K562 (cell line): ENCODE results near the gene CACNA1C. TPM values are rescaled to one million over a fixed set of nuclear protein-coding genes. Genes with fewer than 3 reads are reported as not detected.

ENCODE experiments used
- ATAC-seq: fragments of 200-7000 bp; cut with Tn5 transposase; 3 replicates; pipeline ENCODE4 v1.9.1; 2020; ENCODE audit warnings: moderate library complexity
- BruUV-seq: library from RNA; stranded (reverse); fragments of 400-500 nt; replicated peaks from 2 replicates; lab custom pipeline; 2021; lab: Mats Ljungman, UMichigan
- CTCF ChIA-PET: fragments of 300-600 bp; formaldehyde crosslinking; extraction: SDS; loops from one replicate; lab custom pipeline; 2021; ENCODE audit warnings: low intra/inter-chr PET ratio; lab: Yijun Ruan, JAX
- POLR2A ChIA-PET: fragments of 300-600, 350-650 bp; sonication (Branson Sonifier 250); formaldehyde crosslinking; extraction: SDS; loops from one replicate; lab custom pipeline; 2021; ENCODE audit warnings: antibody characterized with exemption, inconsistent platforms; lab: Yijun Ruan, JAX
- DNase-seq, 4 experiments: peaks; one replicate each; pipeline versions ENCODE4 v3.0.0 to v3.0.0-alpha.2; 2011 to 2018; ENCODE audit warnings: low spot score in 3 of 4, mixed read lengths in 3 of 4; ENCODE audit errors: extremely low read depth in 1 of 4
- FAIRE-seq: peaks from 2 replicates; lab custom pipeline; 2011; peaks lifted over from hg19 to GRCh38; lab: Jason Lieb, UNC
- H2AFZ ChIP-seq: 2 replicates; pipeline ENCODE4 v1.6.0; 2011; ENCODE audit warnings: low read depth, low read length, control low read depth, inconsistent platforms
- H3K27ac ChIP-seq: fragments of 200-600 bp; 3 replicates; pipeline ENCODE4 v1.8.0; 2011; ENCODE audit warnings: low read depth, mild to moderate bottlenecking, control low read depth, inconsistent platforms, low read length, moderate library complexity, mixed read lengths; ENCODE audit errors: extremely low read depth
- H3K27me3 ChIP-seq, 2 experiments: fragments of 300-600 bp in 1 of 2; 2 replicates in 1 of 2; 3 replicates in 1 of 2; pipeline versions ENCODE4 v1.6.0 to v1.8.0; 2011; ENCODE audit warnings: inconsistent platforms in 2 of 2, low read length in 2 of 2, mild to moderate bottlenecking in 1 of 2, mixed read lengths in 1 of 2, moderate library complexity in 1 of 2; ENCODE audit not compliant: control insufficient read depth in 2 of 2, insufficient read depth in 2 of 2
- H3K36me3 ChIP-seq: fragments of 300-600 bp; 3 replicates; pipeline ENCODE4 v1.8.0; 2011; ENCODE audit warnings: mild to moderate bottlenecking, low read length, inconsistent platforms; ENCODE audit not compliant: control insufficient read depth, insufficient read depth
- H3K4me1 ChIP-seq, 2 experiments: fragments of 200-600 bp in 1 of 2; replicated peaks in 1 of 2; 2 replicates in 1 of 2; 3 replicates in 1 of 2; pipeline versions ENCODE4 v1.5.1 to v1.8.0; 2011; ENCODE audit warnings: inconsistent platforms in 2 of 2, low read length in 2 of 2, mild to moderate bottlenecking in 1 of 2, mixed read lengths in 1 of 2, moderate library complexity in 1 of 2; ENCODE audit not compliant: control insufficient read depth in 2 of 2, insufficient read depth in 2 of 2
- H3K4me2 ChIP-seq: 2 replicates; pipeline ENCODE4 v1.6.1; 2011; ENCODE audit warnings: low read length, control low read depth, inconsistent platforms, mixed read lengths; ENCODE audit not compliant: insufficient read depth
- H3K4me3 ChIP-seq: fragments of 200-600 bp; sonication (generic), shearing (Covaris generic); 2 replicates; pipeline ENCODE4 v1.5.1; 2016; ENCODE audit warnings: control low read depth, inconsistent platforms
- H3K79me2 ChIP-seq: fragments of 200-600 bp; 3 replicates; pipeline ENCODE4 v1.8.0; 2011; ENCODE audit warnings: low read length, inconsistent platforms; ENCODE audit not compliant: control insufficient read depth, insufficient read depth
- H3K9ac ChIP-seq, 2 experiments: 2 replicates each; pipeline versions ENCODE4 v1.6.0 to v1.6.1; 2011; ENCODE audit warnings: low read depth in 2 of 2, low read length in 2 of 2, control low read depth in 1 of 2, inconsistent platforms in 1 of 2, mild to moderate bottlenecking in 1 of 2, mixed read lengths in 1 of 2; ENCODE audit not compliant: insufficient read depth in 1 of 2
- H3K9me1 ChIP-seq: one replicate; pipeline ENCODE4 v1.6.0; 2011; ENCODE audit warnings: inconsistent platforms, mild to moderate bottlenecking, low read length, moderate library complexity; ENCODE audit not compliant: control insufficient read depth, insufficient read depth
- H3K9me3 ChIP-seq: replicated peaks from 2 replicates; pipeline ENCODE4 v1.5.1; 2011; ENCODE audit warnings: low read depth, low read length, inconsistent platforms; ENCODE audit not compliant: control insufficient read depth, insufficient read depth
- H4K20me1 ChIP-seq: replicated peaks from 2 replicates; pipeline ENCODE4 v1.6.1; 2011; ENCODE audit warnings: low read length, inconsistent platforms, mixed read lengths; ENCODE audit not compliant: control insufficient read depth, insufficient read depth
- COPS2 ChIP-seq: fragments of 450-650 bp; conservative IDR thresholded peaks from 2 replicates; pipeline ENCODE4 v1.6.1; 2016; ENCODE audit warnings: mild to moderate bottlenecking, moderate library complexity
- E2F3 ChIP-seq: fragments of 250-450 bp; sonication (Bioruptor Pico); IDR thresholded peaks from 2 replicates; pipeline ENCODE4 v1.4.0; 2020; ENCODE audit warnings: mild to moderate bottlenecking
- ELK3 ChIP-seq: fragments of 450-650 bp; formaldehyde crosslinking; IDR thresholded peaks from 2 replicates; pipeline ENCODE4 v1.4.0; 2020; ENCODE audit warnings: mild to moderate bottlenecking
- GABPA ChIP-seq: fragments of 200-800 bp; sonication (Bioruptor generic); conservative IDR thresholded peaks from 2 replicates; pipeline ENCODE4 v1.6.1; 2016; ENCODE audit warnings: low read depth, missing genetic modification characterization, missing compliant biosample characterization
- GATAD2B ChIP-seq: fragments of 450-650 bp; IDR thresholded peaks from 2 replicates; pipeline ENCODE4 v1.6.1; 2017; ENCODE audit warnings: mild to moderate bottlenecking, borderline replicate concordance
- GTF2A2 ChIP-seq: IDR thresholded peaks from 2 replicates; pipeline ENCODE4 v1.6.1; 2016; ENCODE audit warnings: mild to moderate bottlenecking, missing genetic modification characterization, missing compliant biosample characterization
- HNRNPH1 ChIP-seq: fragments of 200-400 bp; formaldehyde crosslinking; optimal IDR thresholded peaks from 2 replicates; pipeline ENCODE3; 2017; ENCODE audit warnings: low read depth, mild to moderate bottlenecking, low read length, moderate library complexity
- MTA1 ChIP-seq: fragments of 450-650 bp; IDR thresholded peaks from 2 replicates; pipeline ENCODE4 v1.6.1; 2017; ENCODE audit warnings: borderline replicate concordance
- PHF20 ChIP-seq: fragments of 450-650 bp; IDR thresholded peaks from 2 replicates; pipeline ENCODE4 v1.6.1; 2018; ENCODE audit not compliant: partially characterized antibody
- RBM14 ChIP-seq: fragments of 200-400 bp; formaldehyde crosslinking; IDR thresholded peaks from 2 replicates; pipeline ENCODE4 v1.6.1; 2018; ENCODE audit warnings: low read depth, mild to moderate bottlenecking, low read length, moderate library complexity, borderline replicate concordance; ENCODE audit not compliant: insufficient read depth
- SNRNP70 ChIP-seq: fragments of 200-400 bp; formaldehyde crosslinking; optimal IDR thresholded peaks from 2 replicates; pipeline ENCODE3; 2017; ENCODE audit warnings: low read depth, low read length
- SRSF3 ChIP-seq: fragments of 200-400 bp; formaldehyde crosslinking; IDR thresholded peaks from 2 replicates; pipeline ENCODE4 v1.6.1; 2016; ENCODE audit warnings: mild to moderate bottlenecking, low read length, moderate library complexity; ENCODE audit not compliant: insufficient read depth
- ZBTB33 ChIP-seq: sonication (generic); formaldehyde crosslinking; IDR thresholded peaks from 2 replicates; pipeline ENCODE4 v1.8.1; 2023; ENCODE audit warnings: mild to moderate bottlenecking, missing genetic modification reagents
- WGBS: fragments of 100-300 bp; shearing (Covaris generic); methylation state at CpG from one replicate; pipeline ENCODE4 v1.1.6; 2016; ENCODE audit warnings: low coverage, mixed read lengths; ENCODE audit not compliant: insufficient coverage; ENCODE audit errors: missing lambda C conversion rate; 5-methylcytosine and 5-hydroxymethylcytosine counted together
- in situ Hi-C: fragments of 300-500 bp; cut with MboI; formaldehyde crosslinking; loops from 4 replicates; pipeline ENCODE4 v1.15.0; 2018; ENCODE audit warnings: inconsistent platforms, mixed read lengths
- intact Hi-C: fragments of 100-400 bp; cut with micrococcal nuclease; formaldehyde crosslinking; loops from 2 replicates; pipeline ENCODE4 v1.14.2; 2022
- polyA plus RNA-seq, 8 experiments: library from polyadenylated mRNA; depleted of rRNA in 4 of 8; stranded (reverse) in 5 of 8; unstranded in 3 of 8; fragments of >200 nt; fragmentation: Nextera tagmentation in 2 of 8; fragmentation: Illumina TruSeq in 1 of 8; extraction: Ambion mirVana in 2 of 8; extraction: Trizol in 1 of 8; gene quantifications; 2 replicates each; pipeline versions ENCODE4 v1.2.1 to v1.2.3, GENCODE V29; 2011 to 2014; ENCODE audit warnings: inconsistent platforms in 1 of 8, missing spikeins in 1 of 8
- total RNA-seq, 7 experiments: library from RNA; depleted of rRNA in 6 of 7; stranded (reverse); fragments of >200 nt in 6 of 7; fragmentation: Illumina TruSeq in 2 of 7; extraction: Trizol in 2 of 7; gene quantifications; 2 replicates each; pipeline versions ENCODE4 v1.2.1 to v1.2.3, GENCODE V29; 2011 to 2021; ENCODE audit warnings: low replicate concordance in 1 of 7
- TF ChIP-seq, protein P1 (sequence below): sonication (generic); IDR thresholded peaks from 2 replicates; pipeline ENCODE4 v1.6.1; 2016
- TF ChIP-seq, protein P2 (sequence below): fragments of 450-650 bp; IDR thresholded peaks from 2 replicates; pipeline ENCODE4 v1.6.1; 2016; ENCODE audit warnings: missing biosample characterization, missing genetic modification characterization

The CACNA1C gene
- total and polyA plus RNA-seq, 9 of the 15 experiments (the other 6 are each of a cell fraction or from before 2014, with no cell fraction given): not detected

- TF ChIP-seq HNRNPH1 (no peak), SRSF3 (no peak), GTF2A2 (tag) (no peak), ZBTB33 (CRISPR knock-in tag) (no peak)
- TF ChIP-seq, protein P1, sequence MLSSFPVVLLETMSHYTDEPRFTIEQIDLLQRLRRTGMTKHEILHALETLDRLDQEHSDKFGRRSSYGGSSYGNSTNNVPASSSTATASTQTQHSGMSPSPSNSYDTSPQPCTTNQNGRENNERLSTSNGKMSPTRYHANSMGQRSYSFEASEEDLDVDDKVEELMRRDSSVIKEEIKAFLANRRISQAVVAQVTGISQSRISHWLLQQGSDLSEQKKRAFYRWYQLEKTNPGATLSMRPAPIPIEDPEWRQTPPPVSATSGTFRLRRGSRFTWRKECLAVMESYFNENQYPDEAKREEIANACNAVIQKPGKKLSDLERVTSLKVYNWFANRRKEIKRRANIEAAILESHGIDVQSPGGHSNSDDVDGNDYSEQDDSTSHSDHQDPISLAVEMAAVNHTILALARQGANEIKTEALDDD: no peak
Measured at GRCh38 chr12:2380946-2381345, 328.2 kb downstream of the CACNA1C start (continued).

- ChIA-PET POLR2A (no interaction called here), CTCF (no interaction called here)
- no peak overlapping the region for H3K9ac ChIP-seq
- intact Hi-C loops: no loop called here
- no peaks in the 10 kb centered on the region for H3K4me1 ChIP-seq
- ATAC-seq: no peak
- peaks cover 3 to 9% of the 10 kb centered on the region in 2 experiments; a peak in 2 of 5 replicates for H3K27me3 ChIP-seq
- no peak overlapping the region for H3K27ac ChIP-seq
- H3K36me3 ChIP-seq: no peaks in the 10 kb centered on the region
- DNase-seq: no peak
- BruUV-seq: no TSS peak
- H3K79me2 ChIP-seq: no peaks in the 10 kb centered on the region
- no peaks in the 10 kb centered on the region for H3K9me3 ChIP-seq
- no peak overlapping the region for H3K4me3 ChIP-seq
- H3K4me2 ChIP-seq: no peak overlapping the region
- FAIRE-seq: no peak
- in situ Hi-C loops: no loop called here
- no peaks in the 10 kb centered on the region for H3K9me1 ChIP-seq
- no peak overlapping the region for H2AFZ ChIP-seq
- H4K20me1 ChIP-seq: no peaks in the 10 kb centered on the region
- 0% methylated on average over 4 of the region's 5 CpGs for WGBS
- TF ChIP-seq ELK3 (CRISPR knock-in tag) (no peak), GATAD2B (no peak), SNRNP70 (no peak), RBM14 (no peak), E2F3 (CRISPR knock-in tag) (no peak), GABPA (no peak), PHF20 (no peak), COPS2 (no peak), MTA1 (no peak)
- TF ChIP-seq, protein P2, sequence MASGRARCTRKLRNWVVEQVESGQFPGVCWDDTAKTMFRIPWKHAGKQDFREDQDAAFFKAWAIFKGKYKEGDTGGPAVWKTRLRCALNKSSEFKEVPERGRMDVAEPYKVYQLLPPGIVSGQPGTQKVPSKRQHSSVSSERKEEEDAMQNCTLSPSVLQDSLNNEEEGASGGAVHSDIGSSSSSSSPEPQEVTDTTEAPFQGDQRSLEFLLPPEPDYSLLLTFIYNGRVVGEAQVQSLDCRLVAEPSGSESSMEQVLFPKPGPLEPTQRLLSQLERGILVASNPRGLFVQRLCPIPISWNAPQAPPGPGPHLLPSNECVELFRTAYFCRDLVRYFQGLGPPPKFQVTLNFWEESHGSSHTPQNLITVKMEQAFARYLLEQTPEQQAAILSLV: no peak
Measured at GRCh38 chr12:2382370-2383155, 329.8 kb downstream of the CACNA1C start.
